IMR-90 (cell line): ENCODE data around the gene CDC14A. TPM values are rescaled to one million over a fixed set of nuclear protein-coding genes. Genes with fewer than 3 reads are reported as not detected.

Experiments used
- ATAC-seq: fragments of 200-7000 bp; cut with Tn5 transposase; 2 replicates; pipeline ENCODE4 v1.9.1; 2020; ENCODE audit warnings: low read depth, mild to moderate bottlenecking, moderate library complexity
- BruUV-seq: library from RNA; stranded (reverse); fragments of 400-500 nt; replicated peaks from 2 replicates; lab custom pipeline; 2021; lab: Mats Ljungman, UMichigan
- CTCF ChIA-PET: fragments of 300-600 bp; formaldehyde crosslinking; extraction: SDS; loops from one replicate; lab custom pipeline; 2021; ENCODE audit warnings: antibody characterized with exemption; lab: Yijun Ruan, JAX
- POLR2A ChIA-PET: fragments of 300-600 bp; sonication (Branson Sonifier 250); formaldehyde crosslinking; loops from one replicate; lab custom pipeline; 2022; ENCODE audit warnings: antibody characterized with exemption; ENCODE audit not compliant: unreplicated experiment; lab: Charles Lee
- DNase-seq: peaks from one replicate; pipeline ENCODE4 v3.0.0; 2013
- H2AFZ ChIP-seq: replicated peaks from 2 replicates; pipeline ENCODE3; 2013; ENCODE audit warnings: low read length, mild to moderate bottlenecking; ENCODE audit not compliant: poor library complexity
- H2AK5ac ChIP-seq: 2 replicates; pipeline ENCODE4 v1.6.1; 2013; ENCODE audit warnings: low read depth, low read length, inconsistent platforms
- H2AK9ac ChIP-seq: replicated peaks from 2 replicates; pipeline ENCODE3; 2013; ENCODE audit warnings: mild to moderate bottlenecking, low read depth, low read length, moderate library complexity; ENCODE audit not compliant: poor library complexity
- H2BK120ac ChIP-seq: 2 replicates; pipeline ENCODE4 v1.6.1; 2013; ENCODE audit warnings: low read depth, low read length, inconsistent platforms
- H2BK15ac ChIP-seq: 3 replicates; pipeline ENCODE4 v1.6.1; 2013; ENCODE audit warnings: low read depth, low read length, inconsistent platforms
- H2BK20ac ChIP-seq: 2 replicates; pipeline ENCODE4 v1.6.1; 2013; ENCODE audit warnings: low read depth, mild to moderate bottlenecking, inconsistent platforms, low read length, moderate library complexity
- H2BK5ac ChIP-seq: 2 replicates; pipeline ENCODE4 v1.6.1; 2013; ENCODE audit warnings: mild to moderate bottlenecking, low read depth, low read length, inconsistent platforms; ENCODE audit not compliant: poor library complexity, severe bottlenecking
- H3K14ac ChIP-seq: replicated peaks from 2 replicates; pipeline ENCODE4 v1.6.1; 2013; ENCODE audit warnings: low read depth, low read length, inconsistent platforms
- H3K18ac ChIP-seq: 2 replicates; pipeline ENCODE4 v1.6.1; 2013; ENCODE audit warnings: low read depth, low read length, control low read depth
- H3K23ac ChIP-seq: 2 replicates; pipeline ENCODE4 v1.6.1; 2013; ENCODE audit warnings: low read depth, low read length, inconsistent platforms
- H3K27ac ChIP-seq: 2 replicates; pipeline ENCODE4 v1.5.1; 2013; ENCODE audit warnings: mild to moderate bottlenecking, control low read depth, low read length; ENCODE audit not compliant: insufficient read depth
- H3K27me3 ChIP-seq: 2 replicates; pipeline ENCODE4 v1.6.1; 2013; ENCODE audit warnings: low read length; ENCODE audit not compliant: control insufficient read depth, insufficient read depth
- H3K36me3 ChIP-seq: 2 replicates; pipeline ENCODE4 v1.6.1; 2013; ENCODE audit warnings: low read length, mixed read lengths; ENCODE audit not compliant: control insufficient read depth, insufficient read depth
- H3K4ac ChIP-seq: 2 replicates; pipeline ENCODE4 v1.6.1; 2013; ENCODE audit warnings: low read depth, low read length, inconsistent platforms
- H3K4me1 ChIP-seq: 2 replicates; pipeline ENCODE4 v1.6.1; 2013; ENCODE audit warnings: low read length, mixed read lengths; ENCODE audit not compliant: control insufficient read depth, insufficient read depth
- H3K4me2 ChIP-seq: 2 replicates; pipeline ENCODE4 v1.6.1; 2013; ENCODE audit warnings: low read depth, mild to moderate bottlenecking, control low read depth, low read length, moderate library complexity
- H3K4me3 ChIP-seq: 2 replicates; pipeline ENCODE4 v1.5.1; 2013; ENCODE audit warnings: low read depth, mild to moderate bottlenecking, control low read depth, low read length, moderate library complexity; ENCODE audit not compliant: insufficient read depth
- H3K56ac ChIP-seq: 2 replicates; pipeline ENCODE4 v1.6.1; 2013; ENCODE audit warnings: low read length, inconsistent platforms; ENCODE audit not compliant: insufficient read depth; ENCODE audit errors: extremely low read depth
- H3K79me1 ChIP-seq, 2 experiments: 2 replicates each; pipeline ENCODE4 v1.6.1; 2013; ENCODE audit warnings: low read length in 2 of 2, inconsistent platforms in 1 of 2, low read depth in 1 of 2
- H3K9ac ChIP-seq: 2 replicates; pipeline ENCODE4 v1.6.1; 2013; ENCODE audit warnings: low read depth, low read length, control low read depth
- H3K9me1 ChIP-seq: 2 replicates; pipeline ENCODE4 v1.6.1; 2013; ENCODE audit warnings: low read length, inconsistent platforms; ENCODE audit not compliant: insufficient read depth
- H3K9me3 ChIP-seq: 2 replicates; pipeline ENCODE4 v1.6.1; 2013; ENCODE audit warnings: low read length; ENCODE audit not compliant: control insufficient read depth, insufficient read depth
- H4K20me1 ChIP-seq: 2 replicates; pipeline ENCODE4 v1.6.1; 2013; ENCODE audit warnings: low read length, inconsistent platforms; ENCODE audit not compliant: insufficient read depth
- H4K5ac ChIP-seq: 2 replicates; pipeline ENCODE4 v1.6.1; 2013; ENCODE audit warnings: mild to moderate bottlenecking, low read depth, low read length, control low read depth
- H4K8ac ChIP-seq, 2 experiments: 2 replicates each; pipeline ENCODE4 v1.6.1; 2013; ENCODE audit warnings: low read depth in 2 of 2, low read length in 2 of 2, control low read depth in 1 of 2, inconsistent platforms in 1 of 2
- H4K91ac ChIP-seq: 2 replicates; pipeline ENCODE4 v1.6.1; 2013; ENCODE audit warnings: low read depth, low read length, inconsistent platforms; ENCODE audit not compliant: insufficient read depth
- CEBPB ChIP-seq: IDR thresholded peaks from 2 replicates; pipeline ENCODE4 v1.6.1; 2012; ENCODE audit warnings: low read depth, low read length, improper control_type of control experiment
- MAFK ChIP-seq: IDR thresholded peaks from 2 replicates; pipeline ENCODE4 v1.6.1; 2012; ENCODE audit warnings: low read depth, low read length, improper control_type of control experiment
- MAZ ChIP-seq: IDR thresholded peaks from 2 replicates; pipeline ENCODE4 v1.6.1; 2012; ENCODE audit warnings: low read depth, mild to moderate bottlenecking, low read length, improper control_type of control experiment, moderate library complexity, borderline replicate concordance
- NFE2L2 ChIP-seq: fragments of 150-350 bp; IDR thresholded peaks from 2 replicates; pipeline ENCODE4 v1.6.1; 2016; ENCODE audit warnings: low read depth, mild to moderate bottlenecking, low read length
- POLR2A ChIP-seq: IDR thresholded peaks from 2 replicates; pipeline ENCODE4 v1.6.1; 2012; ENCODE audit warnings: mild to moderate bottlenecking, low read depth, low read length
- RFX5 ChIP-seq: IDR thresholded peaks from 2 replicates; pipeline ENCODE4 v1.8.0; 2012; ENCODE audit warnings: low read depth, mild to moderate bottlenecking, low read length, moderate library complexity
- WGBS, 2 experiments: methylation state at CpG; one replicate each; pipeline versions ENCODE4 v1.1.5 to v1.1.7; 2013; ENCODE audit warnings: missing lambda C conversion rate in 2 of 2; ENCODE audit not compliant: insufficient read length in 1 of 2; ENCODE audit errors: extremely low coverage in 2 of 2; 5-methylcytosine and 5-hydroxymethylcytosine counted together
- dilution Hi-C: fragments of 300-500 bp; cut with HindIII; formaldehyde crosslinking; loops from one replicate; pipeline ENCODE4 v1.14.3; 2018; ENCODE audit warnings: low sequenced_read_pairs; ENCODE audit not compliant: unreplicated experiment
- in situ Hi-C: fragments of 300-500 bp; cut with MboI; formaldehyde crosslinking; loops from 3 replicates; pipeline ENCODE4 v1.14.3; 2019; ENCODE audit warnings: low sequenced_read_pairs, inconsistent platforms, mixed read lengths
- intact Hi-C: fragments of 100-400 bp; cut with micrococcal nuclease; formaldehyde crosslinking; loops from 2 replicates; pipeline ENCODE4 v1.10.0; 2022
- polyA plus RNA-seq, 3 experiments: library from polyadenylated mRNA; depleted of rRNA; stranded (reverse); fragments of >200 nt; gene quantifications; 2 replicates each; pipeline ENCODE4 v1.2.3, GENCODE V29; 2012; ENCODE audit warnings: low replicate concordance in 1 of 3
- total RNA-seq: library from RNA; depleted of rRNA; stranded (reverse); fragments of >200 nt; gene quantifications from 2 replicates; pipeline ENCODE4 v1.2.3, GENCODE V29; 2012

Gene CDC14A
- total and polyA plus RNA-seq, 2 of the 4 experiments (the other 2 are of a cell fraction), result 1.7 to 3.0 TPM

- CTCF ChIA-PET, result no interaction called here
- H2BK120ac ChIP-seq, result no peak overlapping the region
- H3K27ac ChIP-seq, result no peak overlapping the region
- dilution Hi-C loops, result no loop called here
- no peak overlapping the region for H4K5ac ChIP-seq
- no peak overlapping the region for H3K56ac ChIP-seq
- H3K36me3 ChIP-seq, result no peaks in the 10 kb centered on the region; the same call in 1 of the 2 replicates
- no peak overlapping the region for H2AK9ac ChIP-seq
- WGBS, 2 experiments, result 90% methylated on average over 4 of the region's 5 CpGs; no CpG with 5 or more reads in 1 of the 2 experiments
- in situ Hi-C loops, result no loop called here
- no peak overlapping the region for H3K18ac ChIP-seq
- intact Hi-C loops, result no loop called here
- H4K8ac ChIP-seq, result no peak overlapping the region
- TF ChIP-seq MAFK (no peak), CEBPB (no peak), RFX5 (no peak), MAZ (no peak), NFE2L2 (no peak), POLR2A (no peak)
- DNase-seq (no peak), ATAC-seq (no peak)
- no peak overlapping the region for H3K4ac ChIP-seq
- H2BK15ac ChIP-seq, result no peak overlapping the region; the same call in 2 of the 3 replicates
- no peak overlapping the region for H2BK5ac ChIP-seq
- H2BK20ac ChIP-seq, result no peak overlapping the region
- H3K4me3 ChIP-seq, result no peak overlapping the region
- peaks cover 4% of the 10 kb centered on the region for H3K9me1 ChIP-seq
- H3K79me1 ChIP-seq, result peaks cover 19 to 26% of the 10 kb centered on the region in 2 experiments
- no peak overlapping the region for H3K14ac ChIP-seq
- no peak overlapping the region for H2AK5ac ChIP-seq
- no peaks in the 10 kb centered on the region for H3K9me3 ChIP-seq
- no peak overlapping the region for H2AFZ ChIP-seq
- H3K4me1 ChIP-seq, result no peaks in the 10 kb centered on the region
- POLR2A ChIA-PET, result no interaction called here
- H3K4me2 ChIP-seq, result no peak overlapping the region
- no TSS peak for BruUV-seq
- no peak overlapping the region for H3K9ac ChIP-seq
- 0 out of 2 replicates have a peak overlapping the region, but pooled peaks have one; percentile 44 for H3K23ac ChIP-seq
- no peak overlapping the region for H4K91ac ChIP-seq
- no peaks in the 10 kb centered on the region for H3K27me3 ChIP-seq
- no peaks in the 10 kb centered on the region; the same call in 1 of the 2 replicates for H4K20me1 ChIP-seq
Observed at GRCh38 chr1:100361511-100362089, 9.3 kb downstream of the CDC14A start.
